ENCODE measurements around the gene FBN2.
"Not testable (repeated sequence)": the region's sequence is repeated elsewhere in the genome, so short reads cannot be mapped to it uniquely, and the experiment has no call there.

The FBN2 gene

DNA sequence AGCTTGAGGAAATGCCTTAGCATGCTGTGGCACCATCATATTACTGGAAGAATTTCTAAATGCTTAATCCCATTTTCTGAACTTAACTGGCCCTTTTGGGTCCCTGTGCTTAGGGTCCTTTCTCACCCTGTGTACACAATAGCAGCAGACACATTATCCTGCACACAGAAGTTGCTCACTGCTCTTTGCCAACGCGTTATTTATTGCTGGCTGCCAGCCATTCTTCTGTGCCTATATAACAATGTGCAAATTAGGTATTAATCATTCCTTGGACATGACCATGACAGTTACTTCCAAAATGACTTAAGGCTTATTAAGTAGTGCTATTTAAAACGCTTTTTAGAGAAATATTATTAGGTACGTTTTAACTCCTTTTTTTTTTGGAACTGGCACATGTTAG, 134.7 kb downstream of the FBN2 start:
- H3K4me2 ChIP-seq: no peak overlapping the region
- H3K9ac ChIP-seq: no peak overlapping the region
- H3K4me3 ChIP-seq: no peak overlapping the region
- no peaks in the 10 kb centered on the region for H3K36me3 ChIP-seq
- no peaks in the 10 kb centered on the region for H4K20me1 ChIP-seq
- H3K9me3 ChIP-seq (replicated peaks in 1 of 11): peaks cover 0 to 10% (median 0%) of the 10 kb centered on the region in 11 experiments; a peak in 2 of 22 replicates
- no peak for TF ChIP-seq Cebpa-rat (IDR thresholded peaks at IDR 0.05)
- H3K27me3 ChIP-seq: no peaks in the 10 kb centered on the region
- no peaks in the 10 kb centered on the region for H3K4me1 ChIP-seq
- no peak overlapping the region for H3K27ac ChIP-seq

DNA sequence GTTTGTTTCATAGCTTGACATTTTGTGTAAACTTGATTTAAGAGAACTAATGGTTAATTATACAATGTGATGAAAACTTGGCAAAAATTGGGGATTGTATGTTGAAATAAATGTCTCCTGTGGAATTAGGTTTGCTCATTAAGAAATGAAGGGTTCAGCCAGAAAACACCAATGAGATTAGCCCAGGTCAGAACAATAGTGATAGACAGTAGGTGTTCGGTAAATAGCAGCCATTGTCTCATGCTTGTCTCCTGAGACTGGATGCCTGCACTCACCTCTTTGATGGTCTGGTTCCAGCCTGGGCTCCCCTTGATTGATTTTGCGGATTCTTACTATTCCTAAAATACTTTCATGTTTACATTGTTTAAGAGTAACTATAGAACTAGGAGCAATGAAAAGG, 135.5 kb downstream of the FBN2 start:
- no peaks in the 10 kb centered on the region for H4K20me1 ChIP-seq
- H3K36me3 ChIP-seq: no peaks in the 10 kb centered on the region
- no peak for TF ChIP-seq Cebpa-rat (IDR thresholded peaks at IDR 0.05)
- H3K4me3 ChIP-seq: no peak overlapping the region
- no peaks in the 10 kb centered on the region for H3K4me1 ChIP-seq
- H3K4me2 ChIP-seq: no peak overlapping the region
- no peaks in the 10 kb centered on the region for H3K27me3 ChIP-seq
- H3K9ac ChIP-seq: no peak overlapping the region
- no peak overlapping the region for H3K27ac ChIP-seq
- H3K9me3 ChIP-seq (replicated peaks in 1 of 11): peaks cover 0 to 10% (median 0%) of the 10 kb centered on the region in 11 experiments; a peak in 2 of 22 replicates

DNA sequence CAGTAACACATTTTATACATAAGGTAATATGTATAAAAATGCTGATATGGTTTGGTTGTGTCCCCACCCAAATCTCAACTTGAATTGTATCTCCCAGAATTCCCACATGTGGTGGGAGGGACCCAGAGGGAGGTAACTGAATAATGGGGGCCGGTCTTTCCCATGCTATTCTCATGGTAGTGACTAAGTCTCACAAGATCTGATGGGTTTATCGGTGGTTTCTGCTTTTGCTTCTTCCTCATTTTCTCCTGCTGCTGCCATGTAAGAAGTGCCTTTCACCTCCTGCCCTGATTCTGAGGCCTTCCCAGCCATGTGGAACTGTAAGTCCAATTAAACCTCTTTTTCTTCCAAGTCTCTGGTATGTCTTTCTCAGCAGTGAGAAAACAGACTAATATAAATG, 137.3 kb downstream of the FBN2 start:
- H3K9me3 ChIP-seq (replicated peaks in 1 of 11): peaks cover 0 to 10% (median 0%) of the 10 kb centered on the region in 11 experiments; a peak in 2 of 22 replicates
- not testable (repeated sequence) for H3K4me2 ChIP-seq, H3K4me3 ChIP-seq

DNA sequence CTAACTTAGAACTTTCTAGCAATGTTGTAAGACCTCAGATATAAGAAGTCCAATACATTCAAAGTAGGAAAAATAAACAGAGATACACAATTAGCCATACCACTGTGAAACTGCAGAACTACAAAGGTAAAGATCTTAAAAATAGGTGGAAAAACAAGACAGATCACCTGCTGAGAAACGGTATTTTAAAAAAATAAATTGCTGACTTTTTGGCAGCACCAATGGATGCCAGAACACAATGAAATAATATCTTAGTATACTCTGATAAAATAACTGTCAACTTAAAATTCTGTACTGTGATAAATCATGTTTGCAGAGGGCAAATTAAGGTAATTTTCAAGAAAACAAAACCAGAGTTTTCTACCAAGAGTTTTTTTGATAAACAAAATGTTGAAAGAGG, 138.9 kb downstream of the FBN2 start:
- TF ChIP-seq Cebpa-rat (IDR thresholded peaks at IDR 0.05): no peak
- Histone ChIP-seq H4K20me1 (no peaks in the 10 kb centered on the region), H3K9ac (no peak overlapping the region), H3K27ac (no peak overlapping the region), H3K4me1 (no peaks in the 10 kb centered on the region), H3K4me3 (no peak overlapping the region), H3K36me3 (no peaks in the 10 kb centered on the region), H3K27me3 (no peaks in the 10 kb centered on the region), H3K4me2 (no peak overlapping the region), H3K9me3 (replicated peaks in 1 of 11) (peaks cover 0 to 10% (median 0%) of the 10 kb centered on the region in 11 experiments; a peak in 2 of 22 replicates)

More for the DNA sequence above, 137.3 kb downstream of the FBN2 start:
- not testable (repeated sequence) for H3K4me1 ChIP-seq, H3K27me3 ChIP-seq, H3K9ac ChIP-seq, H3K36me3 ChIP-seq, H3K27ac ChIP-seq, H4K20me1 ChIP-seq

DNA sequence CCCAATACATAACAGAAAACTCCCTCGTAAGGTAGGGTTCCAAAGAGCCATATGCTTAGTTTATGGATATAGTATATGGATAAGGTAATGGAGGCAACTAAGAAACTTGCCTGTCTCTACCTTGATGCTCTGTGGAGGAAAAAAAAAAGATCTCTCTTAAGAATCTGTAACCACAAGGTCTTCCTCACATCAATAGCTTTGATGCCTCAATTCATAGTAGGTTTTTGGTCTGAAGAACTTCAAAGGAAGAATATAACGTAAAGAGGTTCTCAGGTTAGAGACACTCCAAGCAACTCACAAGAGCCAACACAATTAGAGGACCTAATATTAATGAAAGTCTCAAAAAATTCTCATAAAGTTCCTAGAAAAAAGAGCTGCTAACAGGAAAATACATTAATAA, 140.2 kb downstream of the FBN2 start:
- TF ChIP-seq Cebpa-rat (IDR thresholded peaks at IDR 0.05): no peak
- no peaks in the 10 kb centered on the region for H4K20me1 ChIP-seq
- no peaks in the 10 kb centered on the region for H3K4me1 ChIP-seq
- H3K9me3 ChIP-seq (replicated peaks in 1 of 11): peaks cover 0 to 10% (median 0%) of the 10 kb centered on the region in 11 experiments; a peak in 2 of 22 replicates
- no peak overlapping the region for H3K27ac ChIP-seq
- H3K4me3 ChIP-seq: no peak overlapping the region
- no peaks in the 10 kb centered on the region for H3K27me3 ChIP-seq
- no peak overlapping the region for H3K4me2 ChIP-seq
- no peaks in the 10 kb centered on the region for H3K36me3 ChIP-seq
- no peak overlapping the region for H3K9ac ChIP-seq

DNA sequence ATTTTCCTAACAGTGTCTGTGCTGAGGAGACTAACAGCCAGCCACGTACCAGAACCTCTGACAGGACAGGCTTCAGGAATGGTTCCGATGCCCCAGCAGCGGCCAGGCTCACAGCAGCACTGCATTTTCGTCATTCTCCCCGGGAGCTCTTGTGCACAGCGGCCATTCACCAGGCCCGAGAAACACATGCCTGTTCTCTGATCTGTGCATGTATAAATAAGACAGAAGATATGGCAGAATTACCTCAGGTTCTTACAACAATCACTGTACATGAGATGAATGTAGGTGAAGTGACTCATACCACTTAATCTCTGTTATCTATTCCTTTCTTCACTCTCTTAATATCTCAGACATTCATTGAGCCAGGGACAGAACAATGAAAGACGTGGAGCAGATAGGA, 143.0 kb downstream of the FBN2 start:
- no peaks in the 10 kb centered on the region for H3K36me3 ChIP-seq
- TF ChIP-seq Cebpa-rat (IDR thresholded peaks at IDR 0.05): no peak
- no peak overlapping the region for H3K4me2 ChIP-seq
- H3K27me3 ChIP-seq: no peaks in the 10 kb centered on the region
- no peak overlapping the region for H3K4me3 ChIP-seq
- H3K4me1 ChIP-seq: no peaks in the 10 kb centered on the region
- peaks cover 0 to 5% (median 0%) of the 10 kb centered on the region in 11 experiments; a peak in 2 of 22 replicates for H3K9me3 ChIP-seq (replicated peaks in 1 of 11)
- H3K9ac ChIP-seq: no peak overlapping the region
- no peak overlapping the region for H3K27ac ChIP-seq
- H4K20me1 ChIP-seq: no peaks in the 10 kb centered on the region

DNA sequence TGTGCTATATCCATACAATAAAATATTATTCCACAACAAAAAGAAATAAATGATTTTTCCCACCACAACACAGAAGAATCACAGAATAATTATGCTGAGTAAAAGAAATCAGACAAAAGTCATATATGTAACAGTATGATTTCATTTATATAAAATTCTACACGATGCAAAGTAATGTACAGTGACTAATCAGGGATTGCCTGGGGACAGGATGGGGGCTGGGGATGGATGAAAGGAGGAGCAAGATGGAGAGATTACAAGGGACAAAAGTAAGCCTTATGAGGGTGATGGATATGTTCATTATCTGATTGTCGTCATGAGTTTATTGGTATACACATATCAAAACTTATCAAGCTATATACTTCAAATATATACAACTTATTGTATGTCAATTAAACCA, 154.0 kb downstream of the FBN2 start:
- no peak for TF ChIP-seq Cebpa-rat (IDR thresholded peaks at IDR 0.05)
- Histone ChIP-seq H3K36me3 (no peaks in the 10 kb centered on the region), H3K27ac (no peak overlapping the region), H3K9ac (no peak overlapping the region), H3K4me2 (no peak overlapping the region), H4K20me1 (no peaks in the 10 kb centered on the region), H3K4me1 (no peaks in the 10 kb centered on the region), H3K4me3 (no peak overlapping the region), H3K9me3 (replicated peaks in 1 of 11) (peaks cover 0 to 6% (median 0%) of the 10 kb centered on the region in 11 experiments; a peak in 3 of 22 replicates), H3K27me3 (no peaks in the 10 kb centered on the region)

DNA sequence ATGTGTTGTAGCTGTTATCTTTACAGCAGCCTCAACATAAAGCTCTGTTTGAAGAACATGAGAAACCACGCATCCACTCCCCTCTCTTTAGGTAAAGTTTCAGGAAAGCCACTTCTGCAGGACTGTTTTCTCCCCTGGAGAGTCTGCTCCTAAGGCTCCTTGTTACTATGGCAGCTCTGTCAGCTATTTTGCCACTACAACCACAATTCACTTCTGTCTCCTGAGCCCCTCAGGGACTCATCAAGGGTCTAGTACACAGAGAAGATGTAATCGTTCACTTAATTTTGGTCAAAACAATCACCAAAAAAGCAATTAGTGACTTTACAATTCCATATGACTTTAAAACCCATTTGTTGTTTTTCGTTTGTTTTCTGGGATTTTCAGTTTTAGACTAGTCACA, 157.7 kb downstream of the FBN2 start:
- Histone ChIP-seq H3K36me3 (no peaks in the 10 kb centered on the region), H3K27me3 (no peaks in the 10 kb centered on the region), H3K4me3 (no peak overlapping the region), H4K20me1 (no peaks in the 10 kb centered on the region), H3K9me3 (replicated peaks in 1 of 11) (no peaks in the 10 kb centered on the region), H3K4me1 (no peaks in the 10 kb centered on the region), H3K4me2 (no peak overlapping the region), H3K27ac (no peak overlapping the region), H3K9ac (no peak overlapping the region)
- no peak for TF ChIP-seq Cebpa-rat (IDR thresholded peaks at IDR 0.05)

DNA sequence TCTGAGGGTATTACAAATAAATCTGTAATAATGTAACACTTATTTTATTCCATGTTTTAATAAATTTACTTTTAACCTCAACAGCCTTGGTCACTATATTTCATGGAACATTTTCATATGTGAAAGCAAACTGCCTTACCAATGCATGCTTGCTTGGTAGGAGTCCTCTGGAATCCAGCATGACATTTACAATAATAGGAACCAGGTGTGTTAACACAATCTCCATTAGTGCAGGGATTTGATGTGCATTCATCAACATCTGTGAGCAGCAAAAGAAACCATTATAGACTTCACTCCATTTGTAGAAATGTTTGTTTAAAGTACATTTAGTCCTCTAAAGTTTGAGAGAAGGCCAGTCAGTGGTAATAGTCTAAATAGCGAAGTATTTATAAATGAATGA, 159.4 kb downstream of the FBN2 start:
- Histone ChIP-seq H3K4me1 (no peaks in the 10 kb centered on the region), H3K4me2 (no peak overlapping the region), H3K4me3 (no peak overlapping the region), H3K27ac (no peak overlapping the region), H3K27me3 (no peaks in the 10 kb centered on the region), H3K9me3 (replicated peaks in 1 of 11) (no peaks in the 10 kb centered on the region), H3K9ac (no peak overlapping the region), H4K20me1 (no peaks in the 10 kb centered on the region), H3K36me3 (no peaks in the 10 kb centered on the region)
- no peak for TF ChIP-seq Cebpa-rat (IDR thresholded peaks at IDR 0.05)

DNA sequence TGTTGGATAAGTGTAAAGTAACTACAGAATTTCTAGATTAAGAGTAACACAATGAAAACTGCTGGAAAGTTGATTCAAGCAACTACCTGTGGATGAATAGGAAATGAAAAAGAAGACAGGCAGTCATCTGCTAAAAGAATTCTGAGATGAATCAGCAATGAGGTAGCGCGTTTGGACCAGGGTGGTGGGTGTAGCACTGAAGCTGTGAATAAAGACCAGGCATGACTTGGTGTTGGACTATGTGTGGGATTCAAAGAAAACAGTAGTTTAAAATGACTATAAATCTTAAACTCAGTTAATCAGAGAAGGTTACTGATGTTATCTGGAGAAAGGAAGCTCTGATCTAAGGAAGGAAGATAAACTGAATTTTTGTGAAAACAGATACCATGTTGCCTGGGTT, 159.8 kb downstream of the FBN2 start:
- Histone ChIP-seq H3K36me3 (no peaks in the 10 kb centered on the region), H3K27ac (no peak overlapping the region), H3K4me2 (no peak overlapping the region), H3K4me3 (no peak overlapping the region), H3K9me3 (replicated peaks in 1 of 11) (no peaks in the 10 kb centered on the region), H3K9ac (no peak overlapping the region), H4K20me1 (no peaks in the 10 kb centered on the region), H3K27me3 (no peaks in the 10 kb centered on the region), H3K4me1 (no peaks in the 10 kb centered on the region)
- TF ChIP-seq Cebpa-rat (IDR thresholded peaks at IDR 0.05): no peak

All from BLaER1 treated with 17β-estradiol and CSF1 and Interleukin-3, amounts not matched to agents 10 nM and 100 nM (cell line).